ENCODE measurements around the gene TTLL13.

The TTLL13 gene

GRCh38 chr15:90212221-90213098 lies 36.9 kb upstream of the TTLL13 start:
- Histone ChIP-seq H3K4me3 (ENCODE audit: low read depth, low read length, poor library complexity, severe bottlenecking) (peak overlapping the region; percentile 6), H3K27me3 (ENCODE audit: insufficient read depth, low read length) (no peaks in the 10 kb centered on the region), H3F3A (ENCODE audit: insufficient read depth, low read length) (no peaks in the 10 kb centered on the region), H4K20me1 (ENCODE audit: insufficient read depth, low read length) (no peaks in the 10 kb centered on the region), H3K36me3 (ENCODE audit: insufficient read depth, low read length) (peaks cover 7% of the 10 kb centered on the region), H3K4me1 (ENCODE audit: insufficient read depth, low read length, severe bottlenecking) (peaks cover 77% of the 10 kb centered on the region), H3K4me2 (ENCODE audit: low read length) (peak overlapping the region; percentile 26; the same call in 1 of the 2 replicates), H3K9me3 (ENCODE audit: low read length) (no peaks in the 10 kb centered on the region), H2AFZ (ENCODE audit: low read length) (no peak overlapping the region), H3K27ac (ENCODE audit: low read depth, low read length, poor library complexity, severe bottlenecking) (peak overlapping the region; percentile 88), H3K79me2 (ENCODE audit: insufficient read depth, low read length) (no peaks in the 10 kb centered on the region), H3K9me2 (ENCODE audit: low read depth, low read length) (no peaks in the 10 kb centered on the region), H3K9ac (ENCODE audit: low read length) (peak overlapping the region; percentile 25; the same call in 1 of the 2 replicates)
- no peak for TF ChIP-seq CTCF (IDR thresholded peaks at IDR 0.05; ENCODE audit: low read length)
- no peak for TF ChIP-seq EZH2 (IDR thresholded peaks at IDR 0.05; ENCODE audit: borderline replicate concordance, low read length)

GRCh38 chr15:90213122-90213817 lies 36.1 kb upstream of the TTLL13 start:
- Histone ChIP-seq H2AFZ (ENCODE audit: low read length) (no peak overlapping the region), H3K27me3 (ENCODE audit: insufficient read depth, low read length) (no peaks in the 10 kb centered on the region), H4K20me1 (ENCODE audit: insufficient read depth, low read length) (no peaks in the 10 kb centered on the region), H3K4me3 (ENCODE audit: low read depth, low read length, poor library complexity, severe bottlenecking) (no peak overlapping the region), H3K9me2 (ENCODE audit: low read depth, low read length) (no peaks in the 10 kb centered on the region), H3K27ac (ENCODE audit: low read depth, low read length, poor library complexity, severe bottlenecking) (peak overlapping the region; percentile 88), H3K9ac (ENCODE audit: low read length) (peak overlapping the region; percentile 25; the same call in 1 of the 2 replicates), H3K9me3 (ENCODE audit: low read length) (no peaks in the 10 kb centered on the region), H3K4me1 (ENCODE audit: insufficient read depth, low read length, severe bottlenecking) (peaks cover 76% of the 10 kb centered on the region), H3K79me2 (ENCODE audit: insufficient read depth, low read length) (no peaks in the 10 kb centered on the region), H3K4me2 (ENCODE audit: low read length) (peak overlapping the region; percentile 26; the same call in 1 of the 2 replicates), H3K36me3 (ENCODE audit: insufficient read depth, low read length) (peaks cover 9% of the 10 kb centered on the region), H3F3A (ENCODE audit: insufficient read depth, low read length) (no peaks in the 10 kb centered on the region)
- TF ChIP-seq CTCF (IDR thresholded peaks at IDR 0.05; ENCODE audit: low read length) = no peak
- TF ChIP-seq EZH2 (IDR thresholded peaks at IDR 0.05; ENCODE audit: borderline replicate concordance, low read length) = no peak

GRCh38 chr15:90213818-90214204 lies 35.5 kb upstream of the TTLL13 start:
- no peaks in the 10 kb centered on the region for H3K79me2 ChIP-seq (ENCODE audit: insufficient read depth, low read length)
- H3K4me1 ChIP-seq (ENCODE audit: insufficient read depth, low read length, severe bottlenecking) = peaks cover 76% of the 10 kb centered on the region
- no peaks in the 10 kb centered on the region for H3F3A ChIP-seq (ENCODE audit: insufficient read depth, low read length)
- H3K9ac ChIP-seq (ENCODE audit: low read length) = peak overlapping the region; percentile 25; the same call in 1 of the 2 replicates
- H3K9me3 ChIP-seq (ENCODE audit: low read length) = no peaks in the 10 kb centered on the region
- no peaks in the 10 kb centered on the region for H3K27me3 ChIP-seq (ENCODE audit: insufficient read depth, low read length)
- TF ChIP-seq EZH2 (IDR thresholded peaks at IDR 0.05; ENCODE audit: borderline replicate concordance, low read length) = no peak
- no peak for TF ChIP-seq CTCF (IDR thresholded peaks at IDR 0.05; ENCODE audit: low read length)
- H3K36me3 ChIP-seq (ENCODE audit: insufficient read depth, low read length) = peaks cover 9% of the 10 kb centered on the region
- H3K27ac ChIP-seq (ENCODE audit: low read depth, low read length, poor library complexity, severe bottlenecking) = peak overlapping the region; percentile 88
- peak overlapping the region; percentile 26; the same call in 1 of the 2 replicates for H3K4me2 ChIP-seq (ENCODE audit: low read length)
- H2AFZ ChIP-seq (ENCODE audit: low read length) = no peak overlapping the region
- no peak overlapping the region for H3K4me3 ChIP-seq (ENCODE audit: low read depth, low read length, poor library complexity, severe bottlenecking)
- H4K20me1 ChIP-seq (ENCODE audit: insufficient read depth, low read length) = no peaks in the 10 kb centered on the region
- no peaks in the 10 kb centered on the region for H3K9me2 ChIP-seq (ENCODE audit: low read depth, low read length)
